Measurements from ENCODE around the gene FNTB.

GRCh38 chr14:65106316-65106715 is 119.6 kb downstream of the FNTB start:
- TF ChIP-seq CTCF (IDR thresholded peaks at IDR 0.05; ENCODE audit: low read depth, low read length, poor library complexity, severe bottlenecking) (no peak), EZH2phosphoT487 (IDR thresholded peaks at IDR 0.05; ENCODE audit: borderline replicate concordance, low read length) (no peak)
